WTC11 (cell line): Measurements from ENCODE around the gene ESCO1. TPM values are rescaled to one million over a fixed set of nuclear protein-coding genes. Genes with fewer than 3 reads are reported as not detected.

Experiments used
- ATAC-seq: fragments of 200-7000 bp; cut with Tn5 transposase; 2 replicates; pipeline ENCODE4 v1.10.0; 2021; ENCODE audit warnings: mild to moderate bottlenecking, moderate library complexity
- CTCF ChIA-PET: fragments of 300-600 bp; sonication (Branson Sonifier 250); formaldehyde crosslinking; loops from one replicate; lab custom pipeline; 2021; ENCODE audit warnings: antibody characterized with exemption; lab: Charles Lee
- POLR2A ChIA-PET: fragments of 350-600 bp; sonication (Branson Sonifier 250); formaldehyde crosslinking; loops from one replicate; lab custom pipeline; 2021; ENCODE audit warnings: antibody characterized with exemption; lab: Charles Lee
- DNase-seq: peaks from one replicate; pipeline ENCODE4 v3.0.0; 2021; ENCODE audit warnings: low spot score
- H3K27ac Mint-ChIP-seq: 2 replicates; pipeline ENCODE4 v1.8.0; 2021; ENCODE audit warnings: mixed read lengths
- H3K27me3 Mint-ChIP-seq: 2 replicates; pipeline ENCODE4 v1.8.0; 2021; ENCODE audit warnings: low read depth, mild to moderate bottlenecking, moderate library complexity, mixed read lengths
- H3K36me3 Mint-ChIP-seq: 2 replicates; pipeline ENCODE4 v1.8.0; 2021; ENCODE audit warnings: mixed read lengths
- H3K4me1 Mint-ChIP-seq: 2 replicates; pipeline ENCODE4 v1.8.0; 2022; ENCODE audit warnings: mixed read lengths
- H3K4me3 Mint-ChIP-seq: 2 replicates; pipeline ENCODE4 v1.8.0; 2021; ENCODE audit warnings: mild to moderate bottlenecking, moderate library complexity, mixed read lengths
- H3K9me3 Mint-ChIP-seq: 2 replicates; pipeline ENCODE4 v1.8.0; 2021; ENCODE audit warnings: mixed read lengths
- CDX4 ChIP-seq: fragments of 250-450 bp; sonication (Bioruptor Pico); IDR thresholded peaks from 2 replicates; pipeline ENCODE4 v1.9.0; 2021; ENCODE audit warnings: moderate library complexity, mild to moderate bottlenecking, inconsistent platforms, borderline replicate concordance
- CREB1 ChIP-seq: sonication (generic); formaldehyde crosslinking; IDR thresholded peaks from 2 replicates; pipeline ENCODE4 v1.8.0; 2023; ENCODE audit warnings: mild to moderate bottlenecking, missing genetic modification reagents
- CTCF ChIP-seq: fragments of 200-600 bp; IDR thresholded peaks from 2 replicates; pipeline ENCODE4 v1.8.0; 2022; ENCODE audit warnings: antibody characterized with exemption
- EMX1 ChIP-seq: fragments of 250-450 bp; sonication (Bioruptor Pico); IDR thresholded peaks from 2 replicates; pipeline ENCODE4 v1.8.0; 2021; ENCODE audit warnings: mild to moderate bottlenecking
- ETV6 ChIP-seq: sonication (generic); formaldehyde crosslinking; IDR thresholded peaks from 2 replicates; pipeline ENCODE4 v1.8.1; 2022; ENCODE audit warnings: mild to moderate bottlenecking, missing genetic modification reagents
- FOXP1 ChIP-seq: sonication (generic); formaldehyde crosslinking; IDR thresholded peaks from 2 replicates; pipeline ENCODE4 v1.8.0; 2022; ENCODE audit warnings: missing genetic modification reagents, mild to moderate bottlenecking, moderate library complexity, borderline replicate concordance
- HMGA2 ChIP-seq: fragments of 250-450 bp; sonication (Bioruptor Pico); IDR thresholded peaks from 2 replicates; pipeline ENCODE4 v1.4.0; 2021; ENCODE audit warnings: mild to moderate bottlenecking, moderate library complexity
- JAZF1 ChIP-seq: fragments of 250-450 bp; sonication (Bioruptor Pico); IDR thresholded peaks from 2 replicates; pipeline ENCODE4 v1.9.0; 2021; ENCODE audit warnings: moderate library complexity, mild to moderate bottlenecking, inconsistent platforms
- PREB ChIP-seq: sonication (generic); formaldehyde crosslinking; IDR thresholded peaks from 2 replicates; pipeline ENCODE4 v1.8.1; 2022; ENCODE audit warnings: mild to moderate bottlenecking, missing genetic modification reagents, moderate library complexity, borderline replicate concordance
- RELA ChIP-seq: sonication (generic); formaldehyde crosslinking; IDR thresholded peaks from 2 replicates; pipeline ENCODE4 v1.8.1; 2022; ENCODE audit warnings: missing genetic modification reagents, mild to moderate bottlenecking, borderline replicate concordance
- SOX15 ChIP-seq: fragments of 250-450 bp; sonication (Bioruptor Pico); IDR thresholded peaks from 2 replicates; pipeline ENCODE4 v1.9.0; 2021; ENCODE audit warnings: mild to moderate bottlenecking
- SP1 ChIP-seq: sonication (generic); formaldehyde crosslinking; conservative IDR thresholded peaks from 2 replicates; pipeline ENCODE4 v1.8.1; 2022; ENCODE audit warnings: missing genetic modification reagents
- TEAD4 ChIP-seq: sonication (generic); formaldehyde crosslinking; IDR thresholded peaks from 2 replicates; pipeline ENCODE4 v1.8.0; 2022; ENCODE audit warnings: mild to moderate bottlenecking, missing genetic modification reagents
- ZBTB43 ChIP-seq: sonication (generic); formaldehyde crosslinking; IDR thresholded peaks from 2 replicates; pipeline ENCODE4 v1.8.1; 2023; ENCODE audit warnings: mild to moderate bottlenecking, missing genetic modification reagents
- ZMAT4 ChIP-seq: fragments of 250-450 bp; sonication (Bioruptor Pico); IDR thresholded peaks from 2 replicates; pipeline ENCODE4 v1.9.0; 2021; ENCODE audit warnings: mild to moderate bottlenecking
- ZNF138 ChIP-seq: sonication (generic); formaldehyde crosslinking; conservative IDR thresholded peaks from 2 replicates; pipeline ENCODE4 v1.8.1; 2022; ENCODE audit warnings: mild to moderate bottlenecking, moderate library complexity, missing genetic modification reagents
- ZNF263 ChIP-seq: sonication (generic); formaldehyde crosslinking; IDR thresholded peaks from 2 replicates; pipeline ENCODE4 v1.8.1; 2022; ENCODE audit warnings: low read depth, mild to moderate bottlenecking, moderate library complexity, missing genetic modification reagents
- ZNF317 ChIP-seq: sonication (generic); formaldehyde crosslinking; IDR thresholded peaks from 2 replicates; pipeline ENCODE4 v1.8.1; 2023; ENCODE audit warnings: low read depth, mild to moderate bottlenecking, moderate library complexity, missing genetic modification reagents, borderline replicate concordance
- ZNF396 ChIP-seq: fragments of 250-450 bp; sonication (Bioruptor Pico); IDR thresholded peaks from 2 replicates; pipeline ENCODE4 v1.8.0; 2021; ENCODE audit warnings: mild to moderate bottlenecking, moderate library complexity, borderline replicate concordance
- ZNF416 ChIP-seq: fragments of 250-450 bp; sonication (Bioruptor Pico); IDR thresholded peaks from 2 replicates; pipeline ENCODE4 v1.9.0; 2021; ENCODE audit warnings: mild to moderate bottlenecking, inconsistent platforms
- ZNF512 ChIP-seq: sonication (generic); formaldehyde crosslinking; IDR thresholded peaks from 2 replicates; pipeline ENCODE4 v1.8.1; 2022; ENCODE audit warnings: missing genetic modification reagents, borderline replicate concordance
- ZSCAN18 ChIP-seq: fragments of 250-450 bp; sonication (Bioruptor Pico); IDR thresholded peaks from 2 replicates; pipeline ENCODE4 v2.1.2; 2022; ENCODE audit warnings: mild to moderate bottlenecking, moderate library complexity
- total RNA-seq: library from RNA; stranded (reverse); gene quantifications from 3 replicates; pipeline ENCODE4 v1.2.3, GENCODE V29; 2021

The ESCO1 gene
- total RNA-seq, 1 experiment from 2014 or later = 46.5 TPM

GRCh38 chr18:21507913-21508701 lies 92.4 kb downstream of the ESCO1 start:
- Mint-ChIP-seq H3K36me3 (no peaks in the 10 kb centered on the region; the same call in 1 of the 2 replicates), H3K4me3 (no peak overlapping the region), H3K4me1 (peaks cover 5% of the 10 kb centered on the region), H3K9me3 (no peaks in the 10 kb centered on the region), H3K27ac (no peak overlapping the region), H3K27me3 (no peaks in the 10 kb centered on the region)
- TF ChIP-seq ZBTB43 (no peak), HMGA2 (CRISPR knock-in tag) (no peak)
- ATAC-seq (peak; percentile 62), DNase-seq (no peak)
- POLR2A ChIA-PET = interaction anchor here (0.7 kb wide), 1 partner anchor 20 kb away, joined by 7 read pairs; no protein-coding TSS in a partner anchor
- CTCF ChIA-PET = interaction anchor here (0.6 to 1.9 kb wide), 4 partner anchors 16 to 142 kb away, joined by 3 to 11 read pairs (median 3); no protein-coding TSS in a partner anchor

GRCh38 chr18:21502661-21503060 lies 97.8 kb downstream of the ESCO1 start:
- ATAC-seq (no peak), DNase-seq (no peak)
- Mint-ChIP-seq H3K4me1 (peaks cover 8% of the 10 kb centered on the region), H3K4me3 (no peak overlapping the region), H3K27ac (no peak overlapping the region), H3K9me3 (no peaks in the 10 kb centered on the region), H3K36me3 (no peaks in the 10 kb centered on the region), H3K27me3 (no peaks in the 10 kb centered on the region)
- TF ChIP-seq ZNF317 (CRISPR knock-in tag) = no peak
- no peak for TF ChIP-seq ZNF138
- CTCF ChIA-PET = interaction anchor here (0.9 to 2.4 kb wide), 2 partner anchors 14 to 98 kb away, joined by 3 to 8 read pairs; partner anchors contain the start of gene ESCO1
- POLR2A ChIA-PET = no interaction called here

- no peak overlapping the region for H3K4me3 Mint-ChIP-seq
- CTCF ChIA-PET = interaction anchor here (1.1 to 1.2 kb wide), 3 partner anchors 10 to 308 kb away, joined by 3 to 5 read pairs (median 4); no protein-coding TSS in a partner anchor
- DNase-seq = no peak
- no peak for TF ChIP-seq CDX4
- no peak for TF ChIP-seq ZNF396 (CRISPR knock-in tag)
- TF ChIP-seq ZMAT4 = no peak
- no peak for TF ChIP-seq ZNF512
- no peak for TF ChIP-seq SOX15 (CRISPR knock-in tag)
- TF ChIP-seq JAZF1 (CRISPR knock-in tag) = no peak
- TF ChIP-seq CREB1 (CRISPR knock-in tag) = no peak
- TF ChIP-seq ZNF263 (CRISPR knock-in tag) = no peak
- TF ChIP-seq ZSCAN18 (CRISPR knock-in tag) = no peak
- no peak for TF ChIP-seq FOXP1 (CRISPR knock-in tag)
- no peak for TF ChIP-seq SP1 (CRISPR knock-in tag)
- no peak for TF ChIP-seq RELA (CRISPR knock-in tag)
- TF ChIP-seq TEAD4 (CRISPR knock-in tag) = no peak
- TF ChIP-seq PREB (CRISPR knock-in tag) = no peak
- TF ChIP-seq EMX1 (CRISPR knock-in tag) = no peak
- no peak for TF ChIP-seq CTCF
- TF ChIP-seq ZNF416 (CRISPR knock-in tag) = no peak
- TF ChIP-seq ETV6 = no peak
- TF ChIP-seq, all 79 proteins: peak for 0
- Mint-ChIP-seq H3K4me1 (peaks cover 8% of the 10 kb centered on the region), H3K36me3 (no peaks in the 10 kb centered on the region), H3K9me3 (no peaks in the 10 kb centered on the region), H3K27ac (no peak overlapping the region), H3K27me3 (no peaks in the 10 kb centered on the region)
- no peak; the same call in 1 of the 2 replicates for ATAC-seq
- POLR2A ChIA-PET = no interaction called here
These were observed 100.5 kb downstream of the ESCO1 start for GRCh38 chr18:21499997-21500396.
